ENCODE measurements around the gene TMEM143. TPM values are rescaled to one million over a fixed set of nuclear protein-coding genes. Genes with fewer than 3 reads are reported as not detected.

TMEM143 gene
- total and polyA plus RNA-seq, 4 donors, result 3.2 to 10.2 (median 6.7) TPM

DNA sequence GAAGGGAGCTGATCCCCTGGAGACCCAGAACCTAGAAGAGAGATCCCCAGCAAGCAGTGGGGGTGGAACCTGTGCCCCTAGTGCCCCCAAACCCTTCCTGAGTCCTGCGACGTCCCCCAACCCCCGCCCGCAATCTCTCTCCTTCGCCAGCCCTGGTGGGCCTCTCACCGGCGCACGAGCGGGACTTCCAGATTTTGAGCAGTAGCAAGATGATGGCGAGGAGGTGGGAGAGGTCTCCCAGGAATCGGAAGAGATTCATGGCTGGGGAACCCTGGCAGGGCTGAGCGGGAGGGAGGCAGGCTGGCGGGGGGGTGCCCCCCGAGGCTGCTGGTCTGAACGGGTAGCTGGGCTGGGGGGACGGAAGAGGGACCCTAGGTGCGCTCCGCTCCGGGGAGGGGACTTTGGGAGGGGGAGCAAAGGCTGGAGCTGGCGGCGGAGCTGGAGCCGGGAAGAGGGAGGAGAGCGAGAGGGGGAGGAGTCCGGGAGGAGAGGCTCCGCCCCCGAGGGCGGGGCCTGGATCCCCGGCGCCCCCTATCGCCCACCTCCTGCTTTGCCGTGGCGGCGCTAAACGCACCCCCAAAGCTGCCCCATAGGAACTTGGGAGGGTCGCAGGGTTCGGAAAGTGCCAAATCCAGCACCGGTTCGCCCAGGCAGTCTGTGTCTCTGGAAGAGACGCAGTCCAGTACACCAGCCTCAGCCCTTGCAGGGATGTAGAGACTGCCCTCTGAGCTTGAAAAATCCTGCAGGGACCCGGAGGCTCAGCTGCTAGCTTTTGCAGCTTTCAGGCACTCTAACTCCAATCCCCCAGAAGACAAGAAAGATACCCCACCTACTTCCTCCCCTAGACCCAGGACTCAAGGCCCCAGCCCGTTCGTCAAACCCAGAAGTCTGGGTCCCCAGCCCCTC, 27.6 kb upstream of the TMEM143 start, which contains the start of gene KDELR1:
TSS of gene KDELR1 (minus strand) at position 452 of the 906 bp plus-strand sequence. CDS start at position 259, 193 bp downstream.
- Histone ChIP-seq H3K4me1 (ENCODE audit: control insufficient read depth in 4 of 4, insufficient read depth in 4 of 4, low read length in 3 of 4) (peaks cover 0 to 7% (median 3%) of the 10 kb centered on the region in 4 donors), H3K27ac (ENCODE audit: low read depth in 1 of 2, low read length in 2 of 2) (peak within 1 kb of the TSS; percentile 85 to 93), H3K36me3 (ENCODE audit: control insufficient read depth in 4 of 4, insufficient read depth in 3 of 4, low read depth in 1 of 4, low read length in 3 of 4) (peaks cover 7 to 18% (median 10%) of the 10 kb centered on the region in 4 donors), H3K27me3 (ENCODE audit: control insufficient read depth in 4 of 4, insufficient read depth in 4 of 4, low read length in 3 of 4) (peaks cover 0 to 11% (median 4%) of the 10 kb centered on the region in 4 donors), H3K4me3 (ENCODE audit: low read depth in 1 of 3, low read length in 3 of 3) (peak within 1 kb of the TSS; percentile 78 to 96 (median 95)), H3K9ac (ENCODE audit: low read depth in 1 of 2, low read length in 2 of 2) (peak within 1 kb of the TSS; percentile 89 to 95), H3K9me3 (ENCODE audit: control insufficient read depth in 4 of 4, low read length in 3 of 4) (no peaks in the 10 kb centered on the region)
- no peak for TF ChIP-seq TAF1 (conservative IDR thresholded peaks at IDR 0.05)
- TF ChIP-seq, protein P1, sequence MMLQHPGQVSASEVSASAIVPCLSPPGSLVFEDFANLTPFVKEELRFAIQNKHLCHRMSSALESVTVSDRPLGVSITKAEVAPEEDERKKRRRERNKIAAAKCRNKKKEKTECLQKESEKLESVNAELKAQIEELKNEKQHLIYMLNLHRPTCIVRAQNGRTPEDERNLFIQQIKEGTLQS (IDR thresholded peaks at IDR 0.05), result no peak
- TF ChIP-seq RAD21 (IDR thresholded peaks at IDR 0.05), result no peak
- TF ChIP-seq, protein P2, sequence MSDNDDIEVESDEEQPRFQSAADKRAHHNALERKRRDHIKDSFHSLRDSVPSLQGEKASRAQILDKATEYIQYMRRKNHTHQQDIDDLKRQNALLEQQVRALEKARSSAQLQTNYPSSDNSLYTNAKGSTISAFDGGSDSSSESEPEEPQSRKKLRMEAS (IDR thresholded peaks at IDR 0.05), result no peak
- TF ChIP-seq, protein P3, sequence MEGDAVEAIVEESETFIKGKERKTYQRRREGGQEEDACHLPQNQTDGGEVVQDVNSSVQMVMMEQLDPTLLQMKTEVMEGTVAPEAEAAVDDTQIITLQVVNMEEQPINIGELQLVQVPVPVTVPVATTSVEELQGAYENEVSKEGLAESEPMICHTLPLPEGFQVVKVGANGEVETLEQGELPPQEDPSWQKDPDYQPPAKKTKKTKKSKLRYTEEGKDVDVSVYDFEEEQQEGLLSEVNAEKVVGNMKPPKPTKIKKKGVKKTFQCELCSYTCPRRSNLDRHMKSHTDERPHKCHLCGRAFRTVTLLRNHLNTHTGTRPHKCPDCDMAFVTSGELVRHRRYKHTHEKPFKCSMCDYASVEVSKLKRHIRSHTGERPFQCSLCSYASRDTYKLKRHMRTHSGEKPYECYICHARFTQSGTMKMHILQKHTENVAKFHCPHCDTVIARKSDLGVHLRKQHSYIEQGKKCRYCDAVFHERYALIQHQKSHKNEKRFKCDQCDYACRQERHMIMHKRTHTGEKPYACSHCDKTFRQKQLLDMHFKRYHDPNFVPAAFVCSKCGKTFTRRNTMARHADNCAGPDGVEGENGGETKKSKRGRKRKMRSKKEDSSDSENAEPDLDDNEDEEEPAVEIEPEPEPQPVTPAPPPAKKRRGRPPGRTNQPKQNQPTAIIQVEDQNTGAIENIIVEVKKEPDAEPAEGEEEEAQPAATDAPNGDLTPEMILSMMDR (IDR thresholded peaks at IDR 0.05; ENCODE audit: low read depth, low read length, missing input control), result peak; percentile 77
- TF ChIP-seq HNF4A (conservative IDR thresholded peaks at IDR 0.05), result peak in 1 of 2 donors; percentile 21
- no peak for TF ChIP-seq NR2F2 (IDR thresholded peaks at IDR 0.05)
- no peak for TF ChIP-seq RXRA (IDR thresholded peaks at IDR 0.05)
- peak; percentile 24 for TF ChIP-seq SP1 (IDR thresholded peaks at IDR 0.05)
- TF ChIP-seq YY1 (IDR thresholded peaks at IDR 0.05), result peak; percentile 34
- TF ChIP-seq, protein P4, sequence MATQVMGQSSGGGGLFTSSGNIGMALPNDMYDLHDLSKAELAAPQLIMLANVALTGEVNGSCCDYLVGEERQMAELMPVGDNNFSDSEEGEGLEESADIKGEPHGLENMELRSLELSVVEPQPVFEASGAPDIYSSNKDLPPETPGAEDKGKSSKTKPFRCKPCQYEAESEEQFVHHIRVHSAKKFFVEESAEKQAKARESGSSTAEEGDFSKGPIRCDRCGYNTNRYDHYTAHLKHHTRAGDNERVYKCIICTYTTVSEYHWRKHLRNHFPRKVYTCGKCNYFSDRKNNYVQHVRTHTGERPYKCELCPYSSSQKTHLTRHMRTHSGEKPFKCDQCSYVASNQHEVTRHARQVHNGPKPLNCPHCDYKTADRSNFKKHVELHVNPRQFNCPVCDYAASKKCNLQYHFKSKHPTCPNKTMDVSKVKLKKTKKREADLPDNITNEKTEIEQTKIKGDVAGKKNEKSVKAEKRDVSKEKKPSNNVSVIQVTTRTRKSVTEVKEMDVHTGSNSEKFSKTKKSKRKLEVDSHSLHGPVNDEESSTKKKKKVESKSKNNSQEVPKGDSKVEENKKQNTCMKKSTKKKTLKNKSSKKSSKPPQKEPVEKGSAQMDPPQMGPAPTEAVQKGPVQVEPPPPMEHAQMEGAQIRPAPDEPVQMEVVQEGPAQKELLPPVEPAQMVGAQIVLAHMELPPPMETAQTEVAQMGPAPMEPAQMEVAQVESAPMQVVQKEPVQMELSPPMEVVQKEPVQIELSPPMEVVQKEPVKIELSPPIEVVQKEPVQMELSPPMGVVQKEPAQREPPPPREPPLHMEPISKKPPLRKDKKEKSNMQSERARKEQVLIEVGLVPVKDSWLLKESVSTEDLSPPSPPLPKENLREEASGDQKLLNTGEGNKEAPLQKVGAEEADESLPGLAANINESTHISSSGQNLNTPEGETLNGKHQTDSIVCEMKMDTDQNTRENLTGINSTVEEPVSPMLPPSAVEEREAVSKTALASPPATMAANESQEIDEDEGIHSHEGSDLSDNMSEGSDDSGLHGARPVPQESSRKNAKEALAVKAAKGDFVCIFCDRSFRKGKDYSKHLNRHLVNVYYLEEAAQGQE (IDR thresholded peaks at IDR 0.05), result peak; percentile 52
- WGBS, result 6% methylated on average over 42 of the region's 42 CpGs
- DNase-seq (ENCODE audit: low spot score), result peak; percentile 88

DNA sequence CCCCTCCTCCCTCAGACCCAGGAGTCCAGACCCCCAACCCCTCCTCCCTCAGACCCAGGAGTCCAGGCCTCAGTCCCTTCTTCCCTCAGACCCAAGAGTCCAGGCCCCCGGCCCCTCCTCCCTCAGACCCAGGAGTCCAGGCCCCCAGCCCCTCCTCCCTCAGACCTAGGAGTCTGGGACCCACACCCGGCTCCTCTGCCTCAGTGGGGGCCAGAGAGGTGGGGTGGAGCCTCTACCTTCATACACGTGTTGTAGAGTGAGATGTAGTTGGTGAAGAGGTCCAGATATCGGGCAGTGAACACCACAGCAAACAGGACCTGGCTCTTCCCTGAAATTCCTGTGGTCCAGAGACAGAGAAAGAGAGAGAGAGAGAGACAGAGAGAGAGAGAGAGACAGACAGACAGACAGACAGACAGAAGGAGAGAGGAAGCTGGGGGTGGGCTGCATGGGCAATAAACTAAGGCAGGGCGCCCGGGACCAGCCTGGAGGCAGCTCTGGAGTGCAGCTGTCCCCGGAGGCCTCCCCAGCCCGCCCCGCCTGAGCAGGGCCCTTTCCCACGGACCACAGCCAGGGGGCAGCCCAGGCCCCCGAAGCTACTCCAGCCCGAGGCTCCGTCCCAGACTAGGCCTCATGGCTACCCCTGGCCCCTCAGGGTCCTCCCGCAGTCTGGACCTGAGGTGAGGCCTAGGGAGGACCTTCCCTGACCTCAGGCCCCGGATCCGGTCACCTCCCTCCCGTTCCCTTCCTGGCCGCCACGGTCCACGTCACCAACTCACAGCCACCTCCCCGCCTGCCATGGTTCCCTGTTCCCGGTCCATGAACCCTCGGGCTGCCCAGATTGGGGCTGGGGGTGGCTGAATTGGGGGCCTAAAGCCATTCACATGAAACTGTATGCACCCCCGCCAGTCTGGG, 26.7 kb upstream of the TMEM143 start:
- H3K4me3 ChIP-seq (ENCODE audit: low read depth in 1 of 3, low read length in 3 of 3), result peak overlapping the region; percentile 78 to 96 (median 95)
- peak; percentile 72 for DNase-seq (ENCODE audit: low spot score)
- H3K27me3 ChIP-seq (ENCODE audit: control insufficient read depth in 4 of 4, insufficient read depth in 4 of 4, low read length in 3 of 4), result peaks cover 0 to 8% (median 1%) of the 10 kb centered on the region in 4 donors
- H3K9me3 ChIP-seq (ENCODE audit: control insufficient read depth in 4 of 4, low read length in 3 of 4), result no peaks in the 10 kb centered on the region
- H3K4me1 ChIP-seq (ENCODE audit: control insufficient read depth in 4 of 4, insufficient read depth in 4 of 4, low read length in 3 of 4), result peaks cover 0 to 7% (median 3%) of the 10 kb centered on the region in 4 donors
- H3K27ac ChIP-seq (ENCODE audit: low read depth in 1 of 2, low read length in 2 of 2), result peak overlapping the region; percentile 85 to 93
- peak overlapping the region; percentile 89 to 95 for H3K9ac ChIP-seq (ENCODE audit: low read depth in 1 of 2, low read length in 2 of 2)
- WGBS, result 2% methylated on average over 24 of the region's 24 CpGs
- peaks cover 10 to 23% (median 14%) of the 10 kb centered on the region in 4 donors for H3K36me3 ChIP-seq (ENCODE audit: control insufficient read depth in 4 of 4, insufficient read depth in 3 of 4, low read depth in 1 of 4, low read length in 3 of 4)
- TF ChIP-seq JUND (IDR thresholded peaks at IDR 0.05) (no peak), FOXA1 (IDR thresholded peaks at IDR 0.05) (no peak), RXRA (IDR thresholded peaks at IDR 0.05) (peak in 1 of 2 donors; percentile 49), YY1 (IDR thresholded peaks at IDR 0.05) (peak; percentile 84), RAD21 (IDR thresholded peaks at IDR 0.05) (peak in 1 of 2 donors; percentile 42), SP1 (IDR thresholded peaks at IDR 0.05) (no peak), EGR1 (IDR thresholded peaks at IDR 0.05; ENCODE audit: low read depth in 2 of 2) (no peak), TAF1 (conservative IDR thresholded peaks at IDR 0.05) (no peak)
- TF ChIP-seq, protein P5, sequence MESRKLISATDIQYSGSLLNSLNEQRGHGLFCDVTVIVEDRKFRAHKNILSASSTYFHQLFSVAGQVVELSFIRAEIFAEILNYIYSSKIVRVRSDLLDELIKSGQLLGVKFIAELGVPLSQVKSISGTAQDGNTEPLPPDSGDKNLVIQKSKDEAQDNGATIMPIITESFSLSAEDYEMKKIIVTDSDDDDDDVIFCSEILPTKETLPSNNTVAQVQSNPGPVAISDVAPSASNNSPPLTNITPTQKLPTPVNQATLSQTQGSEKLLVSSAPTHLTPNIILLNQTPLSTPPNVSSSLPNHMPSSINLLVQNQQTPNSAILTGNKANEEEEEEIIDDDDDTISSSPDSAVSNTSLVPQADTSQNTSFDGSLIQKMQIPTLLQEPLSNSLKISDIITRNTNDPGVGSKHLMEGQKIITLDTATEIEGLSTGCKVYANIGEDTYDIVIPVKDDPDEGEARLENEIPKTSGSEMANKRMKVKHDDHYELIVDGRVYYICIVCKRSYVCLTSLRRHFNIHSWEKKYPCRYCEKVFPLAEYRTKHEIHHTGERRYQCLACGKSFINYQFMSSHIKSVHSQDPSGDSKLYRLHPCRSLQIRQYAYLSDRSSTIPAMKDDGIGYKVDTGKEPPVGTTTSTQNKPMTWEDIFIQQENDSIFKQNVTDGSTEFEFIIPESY (IDR thresholded peaks at IDR 0.05), result no peak
- TF ChIP-seq, protein P3 (IDR thresholded peaks at IDR 0.05; ENCODE audit: low read depth, low read length, missing input control), result peak; percentile 48
